22Rv1 (cell line): ENCODE measurements around the gene ZNF407.

Experiments used
- CTCF ChIP-seq: fragments of 450-650 bp; IDR thresholded peaks from 2 replicates; pipeline ENCODE4 v1.5.1; 2017; ENCODE audit warnings: mild to moderate bottlenecking
- ZFX ChIP-seq: fragments of 450-650 bp; IDR thresholded peaks from 2 replicates; pipeline ENCODE4 v1.6.1; 2017; ENCODE audit warnings: antibody characterized with exemption, borderline replicate concordance

- TF ChIP-seq CTCF = no peak
- no peak for TF ChIP-seq ZFX
These were observed 378.8 kb downstream of the ZNF407 start for GRCh38 chr18:74976331-74976909.
